HCT116 (cell line): ENCODE measurements around the gene SLC25A13.

Experiments used
- EZH2 ChIP-seq: fragments of 200-600 bp; sonication (generic); IDR thresholded peaks from 2 replicates; pipeline ENCODE4 v1.6.1; 2017; ENCODE audit warnings: antibody characterized with exemption, mixed run types
- POLR2A ChIP-seq: IDR thresholded peaks from 2 replicates; pipeline ENCODE4 v1.7.0; 2011; ENCODE audit warnings: borderline replicate concordance; ENCODE audit not compliant: insufficient read depth, insufficient read length; ENCODE audit errors: extremely low read depth
- YY1 ChIP-seq: IDR thresholded peaks from 2 replicates; pipeline ENCODE4 v1.6.1; 2011; ENCODE audit warnings: low read length, low read depth, moderate library complexity, mild to moderate bottlenecking; ENCODE audit not compliant: insufficient replicate concordance; ENCODE audit errors: extremely low read depth
- TF ChIP-seq, protein P1 (sequence below), 3 experiments: fragments of 200-600 bp in 1 of 3; sonication (generic) in 1 of 3; IDR thresholded peaks in 2 of 3; conservative IDR thresholded peaks in 1 of 3; 2 replicates each; pipeline ENCODE4 v1.5.1; 2012 to 2017; ENCODE audit warnings: low read depth in 2 of 3, low read length in 2 of 3, antibody characterized with exemption in 1 of 3, borderline replicate concordance in 1 of 3, control low read depth in 1 of 3, mild to moderate bottlenecking in 1 of 3, mixed read lengths in 1 of 3, mixed run types in 1 of 3, moderate library complexity in 1 of 3; ENCODE audit not compliant: insufficient read depth in 1 of 3
- TF ChIP-seq, protein P2 (sequence below): IDR thresholded peaks from 2 replicates; pipeline ENCODE4 v1.6.1; 2012
- TF ChIP-seq, protein P3 (sequence below): IDR thresholded peaks from 2 replicates; pipeline ENCODE4 v1.6.1; 2012

DNA sequence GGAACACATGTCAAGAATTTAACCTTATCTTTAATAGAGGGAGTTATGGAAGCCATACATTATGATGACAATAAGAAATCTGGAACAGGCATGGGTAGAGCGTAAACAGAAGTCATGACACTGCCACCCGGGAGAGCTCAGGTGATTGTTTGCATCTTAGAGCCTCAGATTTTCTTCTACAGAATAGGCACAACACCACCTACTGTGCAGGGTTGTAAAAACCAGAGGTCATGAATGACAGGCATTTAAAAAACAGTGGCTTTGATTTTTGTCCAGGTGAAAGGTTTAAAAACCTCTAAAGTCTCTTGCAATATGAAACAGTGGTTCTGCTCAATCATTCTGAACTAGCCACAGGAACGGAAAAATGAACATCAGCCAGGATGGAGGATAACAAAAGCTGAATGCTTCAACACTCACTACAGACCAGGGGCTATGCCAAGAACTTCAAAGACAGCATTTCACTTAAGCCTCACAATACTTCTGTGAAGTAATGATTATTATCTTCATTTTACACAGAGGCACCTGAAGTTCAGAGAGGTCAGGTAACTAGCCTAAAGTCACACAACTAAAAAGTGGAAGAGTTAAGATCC is 123.8 kb downstream of the SLC25A13 start:
- TF ChIP-seq, protein P1, sequence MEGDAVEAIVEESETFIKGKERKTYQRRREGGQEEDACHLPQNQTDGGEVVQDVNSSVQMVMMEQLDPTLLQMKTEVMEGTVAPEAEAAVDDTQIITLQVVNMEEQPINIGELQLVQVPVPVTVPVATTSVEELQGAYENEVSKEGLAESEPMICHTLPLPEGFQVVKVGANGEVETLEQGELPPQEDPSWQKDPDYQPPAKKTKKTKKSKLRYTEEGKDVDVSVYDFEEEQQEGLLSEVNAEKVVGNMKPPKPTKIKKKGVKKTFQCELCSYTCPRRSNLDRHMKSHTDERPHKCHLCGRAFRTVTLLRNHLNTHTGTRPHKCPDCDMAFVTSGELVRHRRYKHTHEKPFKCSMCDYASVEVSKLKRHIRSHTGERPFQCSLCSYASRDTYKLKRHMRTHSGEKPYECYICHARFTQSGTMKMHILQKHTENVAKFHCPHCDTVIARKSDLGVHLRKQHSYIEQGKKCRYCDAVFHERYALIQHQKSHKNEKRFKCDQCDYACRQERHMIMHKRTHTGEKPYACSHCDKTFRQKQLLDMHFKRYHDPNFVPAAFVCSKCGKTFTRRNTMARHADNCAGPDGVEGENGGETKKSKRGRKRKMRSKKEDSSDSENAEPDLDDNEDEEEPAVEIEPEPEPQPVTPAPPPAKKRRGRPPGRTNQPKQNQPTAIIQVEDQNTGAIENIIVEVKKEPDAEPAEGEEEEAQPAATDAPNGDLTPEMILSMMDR (IDR thresholded peaks at IDR 0.05 in 2 of 3, conservative IDR thresholded peaks at IDR 0.05 in 1 of 3; ENCODE audit: borderline replicate concordance in 1 of 3, insufficient read depth in 1 of 3, low read depth in 2 of 3, low read length in 2 of 3): no peak
- TF ChIP-seq EZH2: no peak
- TF ChIP-seq POLR2A: no peak
- TF ChIP-seq, protein P2, sequence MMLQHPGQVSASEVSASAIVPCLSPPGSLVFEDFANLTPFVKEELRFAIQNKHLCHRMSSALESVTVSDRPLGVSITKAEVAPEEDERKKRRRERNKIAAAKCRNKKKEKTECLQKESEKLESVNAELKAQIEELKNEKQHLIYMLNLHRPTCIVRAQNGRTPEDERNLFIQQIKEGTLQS: no peak
- no peak for TF ChIP-seq YY1
- TF ChIP-seq, protein P3, sequence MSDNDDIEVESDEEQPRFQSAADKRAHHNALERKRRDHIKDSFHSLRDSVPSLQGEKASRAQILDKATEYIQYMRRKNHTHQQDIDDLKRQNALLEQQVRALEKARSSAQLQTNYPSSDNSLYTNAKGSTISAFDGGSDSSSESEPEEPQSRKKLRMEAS: no peak
